BLaER1 (cell line): Measurements from ENCODE around the gene CDH22.

ENCODE experiments used
- H3K27ac ChIP-seq: shearing (Covaris generic); formaldehyde crosslinking; 2 replicates; pipeline ENCODE4 v1.8.1; 2022
- H3K27me3 ChIP-seq: shearing (Covaris generic); formaldehyde crosslinking; 2 replicates; pipeline ENCODE4 v1.8.1; 2022
- H3K36me3 ChIP-seq: shearing (Covaris generic); formaldehyde crosslinking; 2 replicates; pipeline ENCODE4 v1.8.1; 2022
- H3K4me1 ChIP-seq: shearing (Covaris generic); formaldehyde crosslinking; 2 replicates; pipeline ENCODE4 v1.8.1; 2022
- H3K4me2 ChIP-seq: shearing (Covaris generic); formaldehyde crosslinking; 2 replicates; pipeline ENCODE4 v1.8.1; 2022
- H3K4me3 ChIP-seq: shearing (Covaris generic); formaldehyde crosslinking; 2 replicates; pipeline ENCODE4 v1.8.1; 2022
- H3K9ac ChIP-seq: shearing (Covaris generic); formaldehyde crosslinking; 2 replicates; pipeline ENCODE4 v1.8.1; 2022
- H3K9me3 ChIP-seq: shearing (Covaris generic); formaldehyde crosslinking; 2 replicates; pipeline ENCODE4 v1.8.1; 2022
- H4K20me1 ChIP-seq: shearing (Covaris generic); formaldehyde crosslinking; 2 replicates; pipeline ENCODE4 v1.8.1; 2022
- Cebpa-rat ChIP-seq: shearing (Covaris generic); IDR thresholded peaks from 2 replicates; pipeline ENCODE4 v1.8.1; 2022

The CDH22 gene

GRCh38 chr20:46252352-46253091 is 55.8 kb downstream of the CDH22 start:
- Histone ChIP-seq H3K36me3 (no peaks in the 10 kb centered on the region), H4K20me1 (peaks cover 7% of the 10 kb centered on the region; the same call in 1 of the 2 replicates), H3K27ac (no peak overlapping the region), H3K9me3 (no peaks in the 10 kb centered on the region), H3K4me3 (no peak overlapping the region), H3K4me1 (peaks cover 32% of the 10 kb centered on the region), H3K9ac (no peak overlapping the region), H3K27me3 (peaks cover 32% of the 10 kb centered on the region), H3K4me2 (no peak overlapping the region)
- TF ChIP-seq Cebpa-rat: no peak

GRCh38 chr20:46251211-46251673 is 57.1 kb downstream of the CDH22 start:
- TF ChIP-seq Cebpa-rat: no peak
- Histone ChIP-seq H3K27me3 (peaks cover 32% of the 10 kb centered on the region), H3K27ac (no peak overlapping the region), H3K4me3 (no peak overlapping the region), H3K9ac (no peak overlapping the region), H3K36me3 (no peaks in the 10 kb centered on the region), H3K4me2 (no peak overlapping the region), H3K9me3 (no peaks in the 10 kb centered on the region), H3K4me1 (peaks cover 38% of the 10 kb centered on the region), H4K20me1 (peaks cover 7% of the 10 kb centered on the region; the same call in 1 of the 2 replicates)

- Histone ChIP-seq H3K4me1 (peaks cover 38% of the 10 kb centered on the region), H3K36me3 (no peaks in the 10 kb centered on the region), H3K9ac (no peak overlapping the region), H3K9me3 (no peaks in the 10 kb centered on the region), H3K4me2 (no peak overlapping the region), H3K27me3 (peaks cover 32% of the 10 kb centered on the region), H4K20me1 (peaks cover 7% of the 10 kb centered on the region; the same call in 1 of the 2 replicates), H3K4me3 (no peak overlapping the region), H3K27ac (no peak overlapping the region)
- no peak for TF ChIP-seq Cebpa-rat
Measured at GRCh38 chr20:46250772-46251171, 57.5 kb downstream of the CDH22 start.

- Histone ChIP-seq H3K4me2 (no peak overlapping the region), H3K9me3 (no peaks in the 10 kb centered on the region), H3K4me1 (peaks cover 33% of the 10 kb centered on the region), H3K9ac (no peak overlapping the region), H3K36me3 (no peaks in the 10 kb centered on the region), H3K27ac (no peak overlapping the region), H3K4me3 (no peak overlapping the region), H4K20me1 (peaks cover 7% of the 10 kb centered on the region; the same call in 1 of the 2 replicates), H3K27me3 (peaks cover 32% of the 10 kb centered on the region)
- TF ChIP-seq Cebpa-rat: no peak
Measured at GRCh38 chr20:46249671-46250070, 58.6 kb downstream of the CDH22 start.

GRCh38 chr20:46246559-46246958 is 61.7 kb downstream of the CDH22 start:
- peaks cover 24% of the 10 kb centered on the region for H3K27me3 ChIP-seq
- no peaks in the 10 kb centered on the region for H3K9me3 ChIP-seq

GRCh38 chr20:46243707-46244628 is 64.3 kb downstream of the CDH22 start:
- Histone ChIP-seq H3K36me3 (no peaks in the 10 kb centered on the region), H3K4me1 (peaks cover 38% of the 10 kb centered on the region), H3K9ac (no peak overlapping the region), H3K4me2 (peak overlapping the region; percentile 10; the same call in 1 of the 2 replicates), H4K20me1 (no peaks in the 10 kb centered on the region), H3K4me3 (no peak overlapping the region), H3K27me3 (no peaks in the 10 kb centered on the region), H3K27ac (no peak overlapping the region), H3K9me3 (no peaks in the 10 kb centered on the region)
- TF ChIP-seq Cebpa-rat: no peak

More at GRCh38 chr20:46246559-46246958, 61.7 kb downstream of the CDH22 start:
- Histone ChIP-seq H4K20me1 (peaks cover 7% of the 10 kb centered on the region; the same call in 1 of the 2 replicates), H3K9ac (no peak overlapping the region), H3K4me3 (no peak overlapping the region), H3K4me1 (peaks cover 38% of the 10 kb centered on the region), H3K27ac (no peak overlapping the region), H3K4me2 (peak overlapping the region; percentile 75), H3K36me3 (no peaks in the 10 kb centered on the region)
- TF ChIP-seq Cebpa-rat: no peak

GRCh38 chr20:46242390-46242789 is 65.9 kb downstream of the CDH22 start:
- H3K9me3 ChIP-seq: no peaks in the 10 kb centered on the region
- no peak overlapping the region for H3K4me3 ChIP-seq
- H3K4me1 ChIP-seq: peaks cover 35% of the 10 kb centered on the region
- no peak overlapping the region for H3K4me2 ChIP-seq
- no peak for TF ChIP-seq Cebpa-rat
- no peak overlapping the region for H3K27ac ChIP-seq
- no peak overlapping the region for H3K9ac ChIP-seq
- H3K27me3 ChIP-seq: no peaks in the 10 kb centered on the region
- no peaks in the 10 kb centered on the region for H3K36me3 ChIP-seq
- H4K20me1 ChIP-seq: no peaks in the 10 kb centered on the region

GRCh38 chr20:46240881-46241280 is 67.4 kb downstream of the CDH22 start:
- H3K27ac ChIP-seq: no peak overlapping the region
- no peaks in the 10 kb centered on the region for H3K27me3 ChIP-seq
- H3K9ac ChIP-seq: no peak overlapping the region
- no peaks in the 10 kb centered on the region for H4K20me1 ChIP-seq
- H3K4me2 ChIP-seq: no peak overlapping the region
- no peak for TF ChIP-seq Cebpa-rat
- no peak overlapping the region for H3K4me3 ChIP-seq
- H3K4me1 ChIP-seq: peaks cover 24% of the 10 kb centered on the region
- no peaks in the 10 kb centered on the region for H3K36me3 ChIP-seq
- no peaks in the 10 kb centered on the region for H3K9me3 ChIP-seq

- Histone ChIP-seq H3K9me3 (no peaks in the 10 kb centered on the region), H3K27ac (no peak overlapping the region), H3K4me1 (peaks cover 20% of the 10 kb centered on the region), H3K27me3 (no peaks in the 10 kb centered on the region), H4K20me1 (no peaks in the 10 kb centered on the region), H3K36me3 (no peaks in the 10 kb centered on the region), H3K4me2 (no peak overlapping the region), H3K9ac (no peak overlapping the region), H3K4me3 (no peak overlapping the region)
- no peak for TF ChIP-seq Cebpa-rat
Measured at GRCh38 chr20:46240065-46240464, 68.2 kb downstream of the CDH22 start.
